GM12801 (cell line): Measurements from ENCODE around the gene ABHD1.

Experiments used
- CTCF ChIP-seq: IDR thresholded peaks from one replicate; pipeline ENCODE4 v1.5.1; 2011; ENCODE audit warnings: control low read depth; ENCODE audit not compliant: insufficient read length; ENCODE audit errors: extremely low read depth

ABHD1 gene

GRCh38 chr2:27152796-27153464 is 29.3 kb downstream of the ABHD1 start:
- no peak for TF ChIP-seq CTCF

GRCh38 chr2:27154488-27154887 is 30.9 kb downstream of the ABHD1 start:
- no peak for TF ChIP-seq CTCF

GRCh38 chr2:27155069-27155520 is 31.5 kb downstream of the ABHD1 start:
- no peak for TF ChIP-seq CTCF

GRCh38 chr2:27158468-27158867 is 34.9 kb downstream of the ABHD1 start:
- TF ChIP-seq CTCF = no peak

GRCh38 chr2:27159271-27159670 is 35.7 kb downstream of the ABHD1 start:
- TF ChIP-seq CTCF = no peak

GRCh38 chr2:27160191-27160590 is 36.6 kb downstream of the ABHD1 start:
- TF ChIP-seq CTCF = no peak

GRCh38 chr2:27162151-27163121 is 38.8 kb downstream of the ABHD1 start:
- no peak for TF ChIP-seq CTCF
